ENCODE data around the gene DPP10. TPM values are rescaled to one million over a fixed set of nuclear protein-coding genes. Genes with fewer than 3 reads are reported as not detected.

The DPP10 gene
- total and polyA plus RNA-seq, 10 of the 15 experiments (the other 5 are each of a cell fraction or from before 2014, with no cell fraction given) = not detected

- WGBS (ENCODE audit: insufficient coverage, insufficient replicate concordance, low lambda C conversion rate, missing lambda C conversion rate) = 38% methylated on average over 6 of the region's 6 CpGs
- no TSS peak for BruUV-seq (replicated peaks)
- no peak overlapping the region for H2AFZ ChIP-seq (ENCODE audit: control insufficient read depth, low read depth, low read length)
- FAIRE-seq (no peak), DNase-seq (ENCODE audit: low read depth, low spot score) (no peak), ATAC-seq (no peak)
- intact Hi-C loops (cut with micrococcal nuclease; ENCODE audit: unreplicated experiment) = no loop called here
- in situ Hi-C loops (cut with MboI) = no loop called here
- RAD21 ChIA-PET (ENCODE audit: unreplicated experiment) = no interaction called here
- H3K4me3 ChIP-seq = no peak overlapping the region
- no peak overlapping the region for H3K9ac ChIP-seq (ENCODE audit: control insufficient read depth, insufficient read depth, low read length)
- H3K4me2 ChIP-seq (ENCODE audit: control insufficient read depth, insufficient read depth) = no peak overlapping the region
- H4K20me1 ChIP-seq (ENCODE audit: control insufficient read depth, insufficient read depth) = no peaks in the 10 kb centered on the region
- H3K27ac ChIP-seq (ENCODE audit: control insufficient read depth, insufficient read depth) = no peak overlapping the region
- H3K36me3 ChIP-seq (ENCODE audit: control insufficient read depth in 2 of 2, insufficient read depth in 2 of 2, low read length in 1 of 2) = no peaks in the 10 kb centered on the region
- SMC1A ChIA-PET (ENCODE audit: uncharacterized antibody, unreplicated experiment) = no interaction called here
- CTCF ChIA-PET = no interaction called here
- H3K9me3 ChIP-seq (replicated peaks; ENCODE audit: control insufficient read depth, insufficient read depth, low read length) = no peaks in the 10 kb centered on the region
- H3K79me2 ChIP-seq (ENCODE audit: control insufficient read depth, insufficient read depth, low read length) = no peaks in the 10 kb centered on the region
- H3K4me1 ChIP-seq (ENCODE audit: control insufficient read depth, insufficient read depth, low read length) = no peaks in the 10 kb centered on the region
- POLR2A ChIA-PET = no interaction called here
- no peaks in the 10 kb centered on the region for H3K27me3 ChIP-seq (replicated peaks in 1 of 2; ENCODE audit: control insufficient read depth in 2 of 2, insufficient read depth in 2 of 2, low read length in 1 of 2)
- TF ChIP-seq ZBED1 (IDR thresholded peaks at IDR 0.05; ENCODE audit: borderline replicate concordance) (no peak), CUX1 (IDR thresholded peaks at IDR 0.05; ENCODE audit: insufficient replicate concordance, low read depth, low read length) (no peak), PAX5 (IDR thresholded peaks at IDR 0.05; ENCODE audit: borderline replicate concordance, low read depth, low read length) (no peak), CREB1 (IDR thresholded peaks at IDR 0.05; ENCODE audit: low read depth) (no peak), FOXK2 (IDR thresholded peaks at IDR 0.05) (no peak), HDAC6 (IDR thresholded peaks at IDR 0.05; ENCODE audit: unreplicated experiment) (no peak), BACH1 (IDR thresholded peaks at IDR 0.05; ENCODE audit: borderline replicate concordance) (no peak), CHD2 (IDR thresholded peaks at IDR 0.05; ENCODE audit: borderline replicate concordance, low read depth, low read length) (no peak), ZBTB11 (CRISPR knock-in tag; IDR thresholded peaks at IDR 0.05) (no peak), YY1 (IDR thresholded peaks at IDR 0.05; ENCODE audit: low read depth, low read length) (no peak), PKNOX1 (IDR thresholded peaks at IDR 0.05) (no peak), TAF1 (IDR thresholded peaks at IDR 0.05; ENCODE audit: borderline replicate concordance, low read depth, low read length) (no peak), MEF2A (IDR thresholded peaks at IDR 0.05; ENCODE audit: insufficient read depth, low read depth, low read length) (no peak), MEF2B (IDR thresholded peaks at IDR 0.05; ENCODE audit: partially characterized antibody, poor library complexity, severe bottlenecking) (no peak), CREM (IDR thresholded peaks at IDR 0.05; ENCODE audit: low read depth) (no peak), ZNF622 (IDR thresholded peaks at IDR 0.05) (no peak), GATAD2B (conservative IDR thresholded peaks at IDR 0.05; ENCODE audit: low read depth) (no peak)
These were observed 138.2 kb downstream of the DPP10 start for GRCh38 chr2:114580691-114581090.

Data from GM12878 (cell line).